ENCODE results near the gene HEXA. TPM values are rescaled to one million over a fixed set of nuclear protein-coding genes. Genes with fewer than 3 reads are reported as not detected.

Gene HEXA
- total and polyA plus RNA-seq, 2 of the 8 experiments (the other 6 are each of a cell fraction or from before 2014, with no cell fraction given): 52.5 to 73.7 TPM

DNA sequence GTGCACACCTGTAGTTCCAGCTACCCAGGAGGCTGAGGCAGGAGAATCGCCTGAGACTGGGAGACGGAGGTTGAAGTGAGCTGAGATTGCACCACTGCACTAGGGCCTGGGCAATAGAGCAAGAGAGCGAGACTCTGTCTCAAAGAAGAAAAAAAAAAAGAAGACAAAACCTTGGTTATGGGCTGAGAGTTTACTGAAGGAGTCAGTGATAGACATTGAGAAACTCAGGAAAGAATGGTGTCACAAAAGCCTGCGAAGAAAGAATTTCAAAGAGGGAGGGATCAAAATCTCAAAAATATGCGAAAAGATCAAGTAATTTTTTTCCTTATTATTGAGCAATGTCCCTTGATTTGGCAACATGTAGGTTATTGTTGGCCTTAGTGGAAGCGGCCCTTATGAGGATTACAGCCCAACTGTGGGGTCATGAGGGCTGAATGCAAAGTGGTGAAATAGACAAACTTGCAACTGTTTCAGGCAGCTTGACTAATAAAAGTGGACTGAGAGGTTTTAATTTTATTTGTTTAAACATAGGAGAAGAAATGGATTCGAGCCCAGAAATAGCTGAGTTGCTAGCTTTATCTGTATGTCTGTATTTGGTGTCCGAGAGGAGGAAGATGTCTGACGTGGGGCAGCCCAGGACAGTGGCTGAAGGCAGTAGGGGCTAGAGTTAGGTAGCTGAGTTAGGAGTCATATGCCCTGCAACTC is 37.0 kb downstream of the HEXA start:
- Histone ChIP-seq H3K36me3 (ENCODE audit: control insufficient read depth in 2 of 4, insufficient read depth in 4 of 4, low read length in 3 of 4) (no peaks in the 10 kb centered on the region), H2BK12ac (ENCODE audit: low read depth, low read length) (no peak overlapping the region), H3K23ac (ENCODE audit: insufficient read length) (no peak overlapping the region), H4K20me1 (replicated peaks in 1 of 2; ENCODE audit: control insufficient read depth in 1 of 2, insufficient read depth in 2 of 2, low read length in 2 of 2) (peaks cover 0 to 1% of the 10 kb centered on the region in 2 experiments), H3K27ac (ENCODE audit: low read depth, low read length) (no peak overlapping the region), H3K79me1 (ENCODE audit: low read depth, low read length) (no peaks in the 10 kb centered on the region), H4K8ac (ENCODE audit: extremely low read depth, insufficient read depth, low read length) (no peak overlapping the region), H3K9ac (replicated peaks in 1 of 4; ENCODE audit: extremely low read depth in 1 of 4, low read depth in 3 of 4, low read length in 3 of 4) (no peak overlapping the region), H3K4me1 (replicated peaks in 1 of 4; ENCODE audit: control insufficient read depth in 3 of 4, insufficient read depth in 4 of 4, low read length in 3 of 4) (peaks cover 0 to 2% (median 2%) of the 10 kb centered on the region in 4 experiments; a peak in 4 of 7 replicates), H2AFZ (ENCODE audit: low read length) (no peak overlapping the region), H4K5ac (ENCODE audit: insufficient read length, low read depth, low read length) (no peak overlapping the region), H2BK5ac (ENCODE audit: low read depth, low read length) (no peak overlapping the region), H3K14ac (ENCODE audit: insufficient read length) (no peak overlapping the region), H2BK120ac (replicated peaks; ENCODE audit: low read depth, low read length) (no peak overlapping the region), H3K27me3 (replicated peaks in 1 of 4; ENCODE audit: control insufficient read depth in 3 of 4, extremely low read depth in 1 of 4, insufficient read depth in 3 of 4, low read length in 3 of 4) (no peaks in the 10 kb centered on the region), H3K4me2 (ENCODE audit: insufficient read depth in 1 of 2, low read depth in 2 of 2, low read length in 2 of 2) (no peak overlapping the region), H3K23me2 (ENCODE audit: low read depth, low read length) (no peaks in the 10 kb centered on the region; the same call in 1 of the 2 replicates), H3K18ac (ENCODE audit: extremely low read depth, low read length) (no peak overlapping the region), H3K9me3 (ENCODE audit: insufficient read depth in 2 of 2, low read depth in 1 of 2, low read length in 1 of 2) (no peaks in the 10 kb centered on the region), H4K91ac (replicated peaks; ENCODE audit: insufficient read length, low read length) (no peak overlapping the region), H3K4me3 (ENCODE audit: extremely low read depth in 1 of 4, insufficient read depth in 2 of 4, low read depth in 3 of 4, low read length in 4 of 4) (no peak overlapping the region), H3K79me2 (ENCODE audit: control insufficient read depth in 1 of 2, insufficient read depth in 2 of 2, low read length in 2 of 2) (no peaks in the 10 kb centered on the region), H2AK5ac (ENCODE audit: low read depth, low read length) (no peak overlapping the region), H3K56ac (replicated peaks; ENCODE audit: insufficient read length, low read depth, low read length) (no peak overlapping the region), H2BK20ac (ENCODE audit: low read length) (no peak overlapping the region), H2BK15ac (ENCODE audit: low read length) (no peak overlapping the region), H3K4ac (replicated peaks; ENCODE audit: insufficient read length, low read depth, low read length) (no peak overlapping the region)
- FAIRE-seq (no peak), DNase-seq (ENCODE audit: low read depth in 1 of 2, low spot score in 2 of 2) (no peak)
- ChIA-PET POLR2A (ENCODE audit: partially characterized antibody) (no interaction called here), CTCF (ENCODE audit: partially characterized antibody) (interaction anchor here (1.0 to 4.7 kb wide), 4 partner anchors 8 to 332 kb away, joined by 3 to 30 read pairs (median 11); no protein-coding TSS in a partner anchor)
- WGBS, 2 experiments (ENCODE audit: extremely low coverage in 1 of 2, insufficient coverage in 1 of 2, insufficient read length in 1 of 2, insufficient replicate concordance in 2 of 2, low coverage in 1 of 2, low lambda C conversion rate in 2 of 2, missing lambda C conversion rate in 1 of 2): 93% methylated on average over 8 of the region's 9 CpGs; no CpG with 5 or more reads in 1 of the 2 experiments
- TF ChIP-seq CHD2 (IDR thresholded peaks at IDR 0.05; ENCODE audit: low read length): no peak
